ENCODE data around the gene TBC1D30. TPM values are rescaled to one million over a fixed set of nuclear protein-coding genes. Genes with fewer than 3 reads are reported as not detected.
A peak's percentile ranks its signal among the peaks of the same experiment; 100 is the strongest.
"Not testable (repeated sequence)": the region's sequence is repeated elsewhere in the genome, so short reads cannot be mapped to it uniquely, and the experiment has no call there.

The TBC1D30 gene
- total RNA-seq, 3 donors from 2014 or later: 0.24 to 0.81 (median 0.47) TPM

- no peak overlapping the region for H3K4me3 Mint-ChIP-seq
- DNase-seq (no peak), ATAC-seq (no peak)
- H3K27me3 Mint-ChIP-seq (ENCODE audit: low read depth): peaks cover 20% of the 10 kb centered on the region
- H3K9me3 Mint-ChIP-seq: no peaks in the 10 kb centered on the region
- no peaks in the 10 kb centered on the region for H3K36me3 Mint-ChIP-seq (ENCODE audit: insufficient read depth)
- peaks cover 4% of the 10 kb centered on the region for H3K4me1 Mint-ChIP-seq (ENCODE audit: low read depth)
Measured at GRCh38 chr12:64820593-64820992, 3.9 kb upstream of the TBC1D30 start.

GRCh38 chr12:64821116-64821630, 3.3 kb upstream of the TBC1D30 start:
- DNase-seq (no peak), ATAC-seq (no peak)
- no peaks in the 10 kb centered on the region for H3K9me3 Mint-ChIP-seq
- no peaks in the 10 kb centered on the region for H3K36me3 Mint-ChIP-seq (ENCODE audit: insufficient read depth)
- no peak overlapping the region for H3K4me3 Mint-ChIP-seq
- peaks cover 24% of the 10 kb centered on the region for H3K27me3 Mint-ChIP-seq (ENCODE audit: low read depth)
- H3K4me1 Mint-ChIP-seq (ENCODE audit: low read depth): peaks cover 8% of the 10 kb centered on the region

- Mint-ChIP-seq H3K4me1 (ENCODE audit: low read depth) (peaks cover 12% of the 10 kb centered on the region), H3K4me3 (peak overlapping the region; percentile 45), H3K9me3 (no peaks in the 10 kb centered on the region), H3K36me3 (ENCODE audit: insufficient read depth) (no peaks in the 10 kb centered on the region), H3K27me3 (ENCODE audit: low read depth) (peaks cover 50% of the 10 kb centered on the region)
- DNase-seq (no peak), ATAC-seq (peak in 1 of 2 donors; percentile 13)
Measured at GRCh38 chr12:64824130-64824499, 332 bp upstream of the TBC1D30 start.

- DNase-seq (no peak), ATAC-seq (peak; percentile 21 to 32)
- H3K4me1 Mint-ChIP-seq (ENCODE audit: low read depth): peaks cover 12% of the 10 kb centered on the region
- H3K4me3 Mint-ChIP-seq: peak overlapping the region; percentile 76
- no peaks in the 10 kb centered on the region for H3K36me3 Mint-ChIP-seq (ENCODE audit: insufficient read depth)
- H3K9me3 Mint-ChIP-seq: no peaks in the 10 kb centered on the region
- peaks cover 52% of the 10 kb centered on the region for H3K27me3 Mint-ChIP-seq (ENCODE audit: low read depth)
Measured at GRCh38 chr12:64825143-64826021, 935 bp downstream of the TBC1D30 start.

GRCh38 chr12:64826234-64826633, 1.8 kb downstream of the TBC1D30 start:
- H3K4me3 Mint-ChIP-seq: peak overlapping the region; percentile 36
- no peak for DNase-seq
- peaks cover 12% of the 10 kb centered on the region for H3K4me1 Mint-ChIP-seq (ENCODE audit: low read depth)
- no peaks in the 10 kb centered on the region for H3K36me3 Mint-ChIP-seq (ENCODE audit: insufficient read depth)
- ATAC-seq: peak; percentile 38 to 39
- peaks cover 52% of the 10 kb centered on the region for H3K27me3 Mint-ChIP-seq (ENCODE audit: low read depth)
- no peaks in the 10 kb centered on the region for H3K9me3 Mint-ChIP-seq

GRCh38 chr12:64828713-64829112, 4.3 kb downstream of the TBC1D30 start:
- H3K4me1 Mint-ChIP-seq (ENCODE audit: low read depth): peaks cover 12% of the 10 kb centered on the region
- peaks cover 49% of the 10 kb centered on the region for H3K27me3 Mint-ChIP-seq (ENCODE audit: low read depth)
- H3K4me3 Mint-ChIP-seq: no peak overlapping the region
- DNase-seq: no peak
- H3K36me3 Mint-ChIP-seq (ENCODE audit: insufficient read depth): no peaks in the 10 kb centered on the region
- no peaks in the 10 kb centered on the region for H3K9me3 Mint-ChIP-seq
- no peak for ATAC-seq

GRCh38 chr12:64833928-64834327, 9.5 kb downstream of the TBC1D30 start:
- Mint-ChIP-seq H3K27me3 (ENCODE audit: low read depth) (peaks cover 12% of the 10 kb centered on the region), H3K4me3 (no peak overlapping the region), H3K9me3 (no peaks in the 10 kb centered on the region), H3K36me3 (ENCODE audit: insufficient read depth) (no peaks in the 10 kb centered on the region), H3K4me1 (ENCODE audit: low read depth) (no peaks in the 10 kb centered on the region)
- DNase-seq: no peak
- no peak for ATAC-seq

- H3K36me3 Mint-ChIP-seq (ENCODE audit: insufficient read depth): no peaks in the 10 kb centered on the region
- no peaks in the 10 kb centered on the region for H3K4me1 Mint-ChIP-seq (ENCODE audit: low read depth)
- DNase-seq: no peak
- no peaks in the 10 kb centered on the region for H3K9me3 Mint-ChIP-seq
- H3K4me3 Mint-ChIP-seq: no peak overlapping the region
- no peak for ATAC-seq
- peaks cover 7% of the 10 kb centered on the region for H3K27me3 Mint-ChIP-seq (ENCODE audit: low read depth)
Measured at GRCh38 chr12:64835901-64836300, 11.5 kb downstream of the TBC1D30 start.

- H3K36me3 Mint-ChIP-seq (ENCODE audit: insufficient read depth): no peaks in the 10 kb centered on the region
- no peak overlapping the region for H3K4me3 Mint-ChIP-seq
- ATAC-seq (no peak), DNase-seq (no peak)
- H3K4me1 Mint-ChIP-seq (ENCODE audit: low read depth): no peaks in the 10 kb centered on the region
- H3K27me3 Mint-ChIP-seq (ENCODE audit: low read depth): peaks cover 7% of the 10 kb centered on the region
- no peaks in the 10 kb centered on the region for H3K9me3 Mint-ChIP-seq
Measured at GRCh38 chr12:64836856-64837255, 12.4 kb downstream of the TBC1D30 start.

- ATAC-seq (no peak), DNase-seq (no peak)
- Mint-ChIP-seq H3K9me3 (no peaks in the 10 kb centered on the region), H3K4me3 (no peak overlapping the region), H3K36me3 (ENCODE audit: insufficient read depth) (no peaks in the 10 kb centered on the region), H3K27me3 (ENCODE audit: low read depth) (peaks cover 7% of the 10 kb centered on the region), H3K4me1 (ENCODE audit: low read depth) (no peaks in the 10 kb centered on the region)
Measured at GRCh38 chr12:64837427-64837826, 13.0 kb downstream of the TBC1D30 start.

GRCh38 chr12:64840119-64840518, 15.7 kb downstream of the TBC1D30 start:
- DNase-seq (no peak), ATAC-seq (no peak)
- H3K36me3 Mint-ChIP-seq (ENCODE audit: insufficient read depth): no peaks in the 10 kb centered on the region
- no peaks in the 10 kb centered on the region for H3K9me3 Mint-ChIP-seq
- H3K4me3 Mint-ChIP-seq: no peak overlapping the region
- peaks cover 5% of the 10 kb centered on the region for H3K27me3 Mint-ChIP-seq (ENCODE audit: low read depth)
- H3K4me1 Mint-ChIP-seq (ENCODE audit: low read depth): no peaks in the 10 kb centered on the region

GRCh38 chr12:64840949-64841717, 16.7 kb downstream of the TBC1D30 start:
- no peaks in the 10 kb centered on the region for H3K27me3 Mint-ChIP-seq (ENCODE audit: low read depth)
- DNase-seq (no peak), ATAC-seq (no peak)
- no peaks in the 10 kb centered on the region for H3K36me3 Mint-ChIP-seq (ENCODE audit: insufficient read depth)
- no peaks in the 10 kb centered on the region for H3K9me3 Mint-ChIP-seq
- H3K4me3 Mint-ChIP-seq: no peak overlapping the region
- no peaks in the 10 kb centered on the region for H3K4me1 Mint-ChIP-seq (ENCODE audit: low read depth)

- H3K4me1 Mint-ChIP-seq (ENCODE audit: low read depth); H3K9me3 Mint-ChIP-seq; H3K36me3 Mint-ChIP-seq (ENCODE audit: insufficient read depth); H3K4me3 Mint-ChIP-seq; ATAC-seq; DNase-seq: not testable (repeated sequence)
- H3K27me3 Mint-ChIP-seq (ENCODE audit: low read depth): peaks cover 24% of the 10 kb centered on the region
Measured at GRCh38 chr12:64848409-64848808, 24.0 kb downstream of the TBC1D30 start.

- Mint-ChIP-seq H3K27me3 (ENCODE audit: low read depth) (peaks cover 13% of the 10 kb centered on the region), H3K9me3 (no peaks in the 10 kb centered on the region), H3K4me3 (no peak overlapping the region), H3K36me3 (ENCODE audit: insufficient read depth) (no peaks in the 10 kb centered on the region), H3K4me1 (ENCODE audit: low read depth) (no peaks in the 10 kb centered on the region)
- no peak for DNase-seq
- no peak for ATAC-seq
Measured at GRCh38 chr12:64858882-64859605, 34.6 kb downstream of the TBC1D30 start.
